Pancreas (tissue), 10 donors: Measurements from ENCODE around the gene SP2. TPM values are rescaled to one million over a fixed set of nuclear protein-coding genes. Genes with fewer than 3 reads are reported as not detected.

Source experiments
- ATAC-seq, 4 donors: fragments of 200-7000 bp; cut with Tn5 transposase; one replicate each; pipeline versions ENCODE4 v1.8.0 to v1.9.1; 2020; ENCODE audit warnings: mild to moderate bottlenecking in 4 of 4, moderate library complexity in 4 of 4
- DNase-seq, 6 donors: peaks; one replicate each; pipeline ENCODE4 v3.0.0-alpha.2; 2020
- FAIRE-seq: peaks from 2 replicates; lab custom pipeline; 2012; peaks lifted over from hg19 to GRCh38; lab: Jason Lieb, UNC
- H3K27ac ChIP-seq, 4 donors: fragments of 200-600 bp; sonication (generic); 1 replicate in 3 of 4; 2 replicates in 1 of 4; pipeline versions ENCODE4 v1.5.0 to v1.8.0; 2020
- H3K27me3 ChIP-seq, 4 donors: fragments of 200-600 bp; one replicate each; pipeline ENCODE4 v1.8.0; 2021
- H3K36me3 ChIP-seq, 3 donors: fragments of 200-600 bp; sonication (generic) in 1 of 3; one replicate each; pipeline versions ENCODE4 v1.5.0 to v1.8.0; 2020 to 2021
- H3K4me1 ChIP-seq, 3 donors: fragments of 200-600 bp; one replicate each; pipeline ENCODE4 v1.8.0; 2021
- H3K4me3 ChIP-seq, 4 donors: fragments of 200-600 bp; sonication (generic) in 2 of 4; one replicate each; pipeline versions ENCODE4 v1.5.0 to v1.8.0; 2020 to 2021
- H3K9me3 ChIP-seq, 4 donors: fragments of 200-600 bp; one replicate each; pipeline ENCODE4 v1.8.0; 2021
- CTCF ChIP-seq, 4 donors: fragments of 200-600 bp; sonication (generic) in 3 of 4; IDR thresholded peaks; one replicate each; pipeline versions ENCODE4 v1.5.0 to v1.8.0; 2021; ENCODE audit warnings: antibody characterized with exemption in 4 of 4
- WGBS, 2 donors: extraction: QIAGEN DNeasy Blood & Tissue Kit; methylation state at CpG; one replicate each; pipeline ENCODE4 v1.1.7; 2013; 5-methylcytosine and 5-hydroxymethylcytosine counted together
- intact Hi-C, 3 donors: fragments of 100-400 bp; cut with DNase I; formaldehyde crosslinking; loops; one replicate each; pipeline versions ENCODE4 v1.11.1 to v1.14.2; 2022
- polyA plus RNA-seq, 2 donors: library from polyadenylated mRNA; stranded (reverse); fragments of 200-250 nt; gene quantifications; one replicate each; pipeline ENCODE4 v1.2.3, GENCODE V29; 2013
- total RNA-seq, 6 donors: library from RNA; stranded (reverse); fragmentation: NEBNext Ultra II Directional in 4 of 6; extraction: Animal tissue kit (Norgen Biotek cat#: 25700) in 4 of 6; gene quantifications; one replicate each; pipeline versions ENCODE4 v1.2.1 to v1.2.4, GENCODE V29; 2021 to 2023
- donor health status: healthy with polysubstance abuse.
- donor health status: DM: no; HTN: no; CAD: no; lungs with moderate emphysema.
- donor health status: DM: no; HTN: no; CAD: no.
- donor health status: control.
- donor health status: control.
- donor health status: Bipolar disorder and iron deficiency.
- donor health status: DM: yes; HTN: yes; CAD: no.
- donor health status: DM: no; HTN: no; CAD: no.
- donor health status: DM: no; HTN: no; CAD: no.
- donor health status: DM: yes; HTN: yes; CAD: no.

The SP2 gene
- total and polyA plus RNA-seq, 8 donors = 5.2 to 8.8 (median 6.9) TPM

GRCh38 chr17:47879028-47879585 lies 16.9 kb upstream of the SP2 start:
- H3K27me3 ChIP-seq = no peaks in the 10 kb centered on the region
- no peak for ATAC-seq
- H3K4me1 ChIP-seq = no peaks in the 10 kb centered on the region
- intact Hi-C loops = no loop called here
- no peak overlapping the region for H3K4me3 ChIP-seq
- no peak for FAIRE-seq
- TF ChIP-seq CTCF (IDR thresholded peaks at IDR 0.05) = no peak
- 72 to 75% methylated on average over 2 of the region's 2 CpGs for WGBS, 2 donors
- no peaks in the 10 kb centered on the region for H3K9me3 ChIP-seq
- no peak overlapping the region for H3K27ac ChIP-seq
- H3K36me3 ChIP-seq = no peaks in the 10 kb centered on the region
- no peak for DNase-seq

GRCh38 chr17:47879776-47880454 lies 16.1 kb upstream of the SP2 start:
- Histone ChIP-seq H3K27me3 (no peaks in the 10 kb centered on the region), H3K4me3 (no peak overlapping the region), H3K27ac (no peak overlapping the region), H3K9me3 (no peaks in the 10 kb centered on the region), H3K36me3 (no peaks in the 10 kb centered on the region), H3K4me1 (no peaks in the 10 kb centered on the region)
- ATAC-seq (no peak), DNase-seq (no peak), FAIRE-seq (no peak)
- intact Hi-C loops = no loop called here
- no peak for TF ChIP-seq CTCF (IDR thresholded peaks at IDR 0.05)
- WGBS, 2 donors = 78 to 79% methylated on average over 8 of the region's 8 CpGs

GRCh38 chr17:47882247-47882646 lies 13.8 kb upstream of the SP2 start:
- intact Hi-C loops = no loop called here
- DNase-seq (no peak), FAIRE-seq (no peak), ATAC-seq (peak in 3 of 4 donors; percentile 39 to 40 (median 40))
- TF ChIP-seq CTCF (IDR thresholded peaks at IDR 0.05) = no peak
- WGBS, 2 donors = 51 to 56% methylated on average over 7 of the region's 7 CpGs
- no peaks in the 10 kb centered on the region for H3K27me3 ChIP-seq
- no peak overlapping the region for H3K4me3 ChIP-seq
- no peak overlapping the region for H3K27ac ChIP-seq
- no peaks in the 10 kb centered on the region for H3K36me3 ChIP-seq
- H3K9me3 ChIP-seq = no peaks in the 10 kb centered on the region
- no peaks in the 10 kb centered on the region for H3K4me1 ChIP-seq

- no peak for FAIRE-seq
- no peak for DNase-seq
- no peak overlapping the region for H3K27ac ChIP-seq
- no peaks in the 10 kb centered on the region for H3K27me3 ChIP-seq
- intact Hi-C loops = no loop called here
- no peaks in the 10 kb centered on the region for H3K4me1 ChIP-seq
- no peak for TF ChIP-seq CTCF (IDR thresholded peaks at IDR 0.05)
- H3K4me3 ChIP-seq = no peak overlapping the region
- WGBS, 2 donors = 78 to 80% methylated on average over 9 of the region's 9 CpGs
- no peaks in the 10 kb centered on the region for H3K36me3 ChIP-seq
- no peaks in the 10 kb centered on the region for H3K9me3 ChIP-seq
- no peak for ATAC-seq
Measured at GRCh38 chr17:47882695-47883588, 13.1 kb upstream of the SP2 start.
